Measurements from ENCODE around the gene MEN1. TPM values are rescaled to one million over a fixed set of nuclear protein-coding genes. Genes with fewer than 3 reads are reported as not detected.

The MEN1 gene
- total and polyA plus RNA-seq, 2 of the 13 experiments (the other 11 are each of a cell fraction or from before 2014, with no cell fraction given): 20.5 to 27.3 TPM

DNA sequence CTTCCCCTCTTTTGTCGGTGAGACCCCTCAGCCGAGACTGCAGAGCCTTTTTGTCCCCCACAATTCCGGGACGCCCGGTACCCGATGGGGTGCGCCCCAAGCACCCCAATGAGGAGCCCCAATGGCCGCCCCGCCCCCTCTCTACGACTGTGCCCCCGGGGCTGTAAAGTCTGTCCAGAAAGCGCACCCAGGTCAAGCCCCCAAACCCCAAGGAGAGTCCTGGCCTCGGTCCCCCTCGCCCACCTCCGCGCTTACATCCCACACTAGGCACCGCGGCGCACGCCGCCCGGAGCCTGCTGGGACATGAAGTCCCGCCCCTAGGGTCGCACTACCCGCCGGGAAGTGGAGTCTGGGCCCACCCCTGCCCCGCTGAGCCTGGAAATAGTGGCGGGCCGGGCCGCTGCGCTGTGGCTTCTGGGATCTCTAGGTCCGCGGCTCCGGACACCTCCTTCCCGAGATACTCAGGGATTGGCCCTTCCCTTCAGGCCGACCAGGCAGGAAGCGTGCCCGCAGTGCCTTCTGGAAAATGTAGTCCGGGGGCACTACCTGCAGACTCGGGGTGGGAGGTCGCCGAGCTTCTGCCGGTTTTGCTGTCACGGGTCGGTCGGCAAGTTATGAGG is at the start of gene MEN1 (continued):
- no peak for TF ChIP-seq ZBTB14 (CRISPR knock-in tag; IDR thresholded peaks at IDR 0.05)
- TF ChIP-seq HNRNPL (IDR thresholded peaks at IDR 0.05; ENCODE audit: low read depth, low read length): 0 out of 2 replicates have a peak, but pooled peaks have one; percentile 39
- no peak for TF ChIP-seq FOXP1 (IDR thresholded peaks at IDR 0.05)
- no peak for TF ChIP-seq FOXP1 (CRISPR knock-in tag; IDR thresholded peaks at IDR 0.05)
- TF ChIP-seq SRSF4 (IDR thresholded peaks at IDR 0.05; ENCODE audit: low read depth, low read length, poor library complexity, severe bottlenecking): no peak
- TF ChIP-seq, protein P1, sequence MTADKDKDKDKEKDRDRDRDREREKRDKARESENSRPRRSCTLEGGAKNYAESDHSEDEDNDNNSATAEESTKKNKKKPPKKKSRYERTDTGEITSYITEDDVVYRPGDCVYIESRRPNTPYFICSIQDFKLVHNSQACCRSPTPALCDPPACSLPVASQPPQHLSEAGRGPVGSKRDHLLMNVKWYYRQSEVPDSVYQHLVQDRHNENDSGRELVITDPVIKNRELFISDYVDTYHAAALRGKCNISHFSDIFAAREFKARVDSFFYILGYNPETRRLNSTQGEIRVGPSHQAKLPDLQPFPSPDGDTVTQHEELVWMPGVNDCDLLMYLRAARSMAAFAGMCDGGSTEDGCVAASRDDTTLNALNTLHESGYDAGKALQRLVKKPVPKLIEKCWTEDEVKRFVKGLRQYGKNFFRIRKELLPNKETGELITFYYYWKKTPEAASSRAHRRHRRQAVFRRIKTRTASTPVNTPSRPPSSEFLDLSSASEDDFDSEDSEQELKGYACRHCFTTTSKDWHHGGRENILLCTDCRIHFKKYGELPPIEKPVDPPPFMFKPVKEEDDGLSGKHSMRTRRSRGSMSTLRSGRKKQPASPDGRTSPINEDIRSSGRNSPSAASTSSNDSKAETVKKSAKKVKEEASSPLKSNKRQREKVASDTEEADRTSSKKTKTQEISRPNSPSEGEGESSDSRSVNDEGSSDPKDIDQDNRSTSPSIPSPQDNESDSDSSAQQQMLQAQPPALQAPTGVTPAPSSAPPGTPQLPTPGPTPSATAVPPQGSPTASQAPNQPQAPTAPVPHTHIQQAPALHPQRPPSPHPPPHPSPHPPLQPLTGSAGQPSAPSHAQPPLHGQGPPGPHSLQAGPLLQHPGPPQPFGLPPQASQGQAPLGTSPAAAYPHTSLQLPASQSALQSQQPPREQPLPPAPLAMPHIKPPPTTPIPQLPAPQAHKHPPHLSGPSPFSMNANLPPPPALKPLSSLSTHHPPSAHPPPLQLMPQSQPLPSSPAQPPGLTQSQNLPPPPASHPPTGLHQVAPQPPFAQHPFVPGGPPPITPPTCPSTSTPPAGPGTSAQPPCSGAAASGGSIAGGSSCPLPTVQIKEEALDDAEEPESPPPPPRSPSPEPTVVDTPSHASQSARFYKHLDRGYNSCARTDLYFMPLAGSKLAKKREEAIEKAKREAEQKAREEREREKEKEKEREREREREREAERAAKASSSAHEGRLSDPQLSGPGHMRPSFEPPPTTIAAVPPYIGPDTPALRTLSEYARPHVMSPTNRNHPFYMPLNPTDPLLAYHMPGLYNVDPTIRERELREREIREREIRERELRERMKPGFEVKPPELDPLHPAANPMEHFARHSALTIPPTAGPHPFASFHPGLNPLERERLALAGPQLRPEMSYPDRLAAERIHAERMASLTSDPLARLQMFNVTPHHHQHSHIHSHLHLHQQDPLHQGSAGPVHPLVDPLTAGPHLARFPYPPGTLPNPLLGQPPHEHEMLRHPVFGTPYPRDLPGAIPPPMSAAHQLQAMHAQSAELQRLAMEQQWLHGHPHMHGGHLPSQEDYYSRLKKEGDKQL (CRISPR knock-in tag; IDR thresholded peaks at IDR 0.05; ENCODE audit: low read depth): no peak; the same call in 1 of the 2 replicates
- no peak for TF ChIP-seq PTBP1 (IDR thresholded peaks at IDR 0.05; ENCODE audit: low read depth, low read length, poor library complexity, severe bottlenecking)
- peak; percentile 86 for TF ChIP-seq SAP130 (CRISPR knock-in tag; IDR thresholded peaks at IDR 0.05; ENCODE audit: low read depth)
- no peak for TF ChIP-seq ZBTB8A (CRISPR knock-in tag; IDR thresholded peaks at IDR 0.05; ENCODE audit: borderline replicate concordance, low read depth)
- TF ChIP-seq ZNF335 (CRISPR knock-in tag; IDR thresholded peaks at IDR 0.05): peak; percentile 94
- TF ChIP-seq, protein P2, sequence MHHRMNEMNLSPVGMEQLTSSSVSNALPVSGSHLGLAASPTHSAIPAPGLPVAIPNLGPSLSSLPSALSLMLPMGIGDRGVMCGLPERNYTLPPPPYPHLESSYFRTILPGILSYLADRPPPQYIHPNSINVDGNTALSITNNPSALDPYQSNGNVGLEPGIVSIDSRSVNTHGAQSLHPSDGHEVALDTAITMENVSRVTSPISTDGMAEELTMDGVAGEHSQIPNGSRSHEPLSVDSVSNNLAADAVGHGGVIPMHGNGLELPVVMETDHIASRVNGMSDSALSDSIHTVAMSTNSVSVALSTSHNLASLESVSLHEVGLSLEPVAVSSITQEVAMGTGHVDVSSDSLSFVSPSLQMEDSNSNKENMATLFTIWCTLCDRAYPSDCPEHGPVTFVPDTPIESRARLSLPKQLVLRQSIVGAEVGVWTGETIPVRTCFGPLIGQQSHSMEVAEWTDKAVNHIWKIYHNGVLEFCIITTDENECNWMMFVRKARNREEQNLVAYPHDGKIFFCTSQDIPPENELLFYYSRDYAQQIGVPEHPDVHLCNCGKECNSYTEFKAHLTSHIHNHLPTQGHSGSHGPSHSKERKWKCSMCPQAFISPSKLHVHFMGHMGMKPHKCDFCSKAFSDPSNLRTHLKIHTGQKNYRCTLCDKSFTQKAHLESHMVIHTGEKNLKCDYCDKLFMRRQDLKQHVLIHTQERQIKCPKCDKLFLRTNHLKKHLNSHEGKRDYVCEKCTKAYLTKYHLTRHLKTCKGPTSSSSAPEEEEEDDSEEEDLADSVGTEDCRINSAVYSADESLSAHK (CRISPR knock-in tag; IDR thresholded peaks at IDR 0.05; ENCODE audit: borderline replicate concordance): no peak
- TF ChIP-seq, protein P3, sequence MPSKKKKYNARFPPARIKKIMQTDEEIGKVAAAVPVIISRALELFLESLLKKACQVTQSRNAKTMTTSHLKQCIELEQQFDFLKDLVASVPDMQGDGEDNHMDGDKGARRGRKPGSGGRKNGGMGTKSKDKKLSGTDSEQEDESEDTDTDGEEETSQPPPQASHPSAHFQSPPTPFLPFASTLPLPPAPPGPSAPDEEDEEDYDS (CRISPR knock-in tag; IDR thresholded peaks at IDR 0.05): peak; percentile 60
- no peak for TF ChIP-seq RFXANK (CRISPR knock-in tag; IDR thresholded peaks at IDR 0.05)
- TF ChIP-seq, protein P4, sequence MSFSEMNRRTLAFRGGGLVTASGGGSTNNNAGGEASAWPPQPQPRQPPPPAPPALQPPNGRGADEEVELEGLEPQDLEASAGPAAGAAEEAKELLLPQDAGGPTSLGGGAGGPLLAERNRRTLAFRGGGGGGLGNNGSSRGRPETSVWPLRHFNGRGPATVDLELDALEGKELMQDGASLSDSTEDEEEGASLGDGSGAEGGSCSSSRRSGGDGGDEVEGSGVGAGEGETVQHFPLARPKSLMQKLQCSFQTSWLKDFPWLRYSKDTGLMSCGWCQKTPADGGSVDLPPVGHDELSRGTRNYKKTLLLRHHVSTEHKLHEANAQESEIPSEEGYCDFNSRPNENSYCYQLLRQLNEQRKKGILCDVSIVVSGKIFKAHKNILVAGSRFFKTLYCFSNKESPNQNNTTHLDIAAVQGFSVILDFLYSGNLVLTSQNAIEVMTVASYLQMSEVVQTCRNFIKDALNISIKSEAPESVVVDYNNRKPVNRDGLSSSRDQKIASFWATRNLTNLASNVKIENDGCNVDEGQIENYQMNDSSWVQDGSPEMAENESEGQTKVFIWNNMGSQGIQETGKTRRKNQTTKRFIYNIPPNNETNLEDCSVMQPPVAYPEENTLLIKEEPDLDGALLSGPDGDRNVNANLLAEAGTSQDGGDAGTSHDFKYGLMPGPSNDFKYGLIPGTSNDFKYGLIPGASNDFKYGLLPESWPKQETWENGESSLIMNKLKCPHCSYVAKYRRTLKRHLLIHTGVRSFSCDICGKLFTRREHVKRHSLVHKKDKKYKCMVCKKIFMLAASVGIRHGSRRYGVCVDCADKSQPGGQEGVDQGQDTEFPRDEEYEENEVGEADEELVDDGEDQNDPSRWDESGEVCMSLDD (CRISPR knock-in tag; IDR thresholded peaks at IDR 0.05; ENCODE audit: borderline replicate concordance): peak; percentile 67; the same call in 1 of the 2 replicates
- TF ChIP-seq ASH2L (IDR thresholded peaks at IDR 0.05; ENCODE audit: insufficient read length, low read depth, low read length): peak; percentile 48

Data from HepG2 (cell line).